Liver (tissue), 9 donors: ENCODE measurements around the gene LHCGR. TPM values are rescaled to one million over a fixed set of nuclear protein-coding genes. Genes with fewer than 3 reads are reported as not detected.

Experiments
- DNase-seq: peaks from one replicate; pipeline ENCODE4 v3.0.0-alpha.2; 2017; ENCODE audit warnings: low spot score
- H3K27ac ChIP-seq, 2 donors: one replicate each; pipeline ENCODE4 v1.7.0; 2013; ENCODE audit warnings: inconsistent platforms in 2 of 2, low read length in 2 of 2, control low read depth in 1 of 2, low read depth in 1 of 2, mild to moderate bottlenecking in 1 of 2
- H3K27me3 ChIP-seq, 4 donors: one replicate each; pipeline versions ENCODE4 v1.6.1 to v1.7.0; 2013; ENCODE audit warnings: low read length in 3 of 4, inconsistent platforms in 1 of 4, mild to moderate bottlenecking in 1 of 4, moderate library complexity in 1 of 4; ENCODE audit not compliant: control insufficient read depth in 4 of 4, insufficient read depth in 4 of 4
- H3K36me3 ChIP-seq, 4 donors: one replicate each; pipeline versions ENCODE4 v1.6.1 to v1.7.0; 2013; ENCODE audit warnings: low read length in 3 of 4, mild to moderate bottlenecking in 3 of 4, low read depth in 1 of 4, moderate library complexity in 1 of 4; ENCODE audit not compliant: control insufficient read depth in 4 of 4, insufficient read depth in 3 of 4
- H3K4me1 ChIP-seq, 4 donors: one replicate each; pipeline versions ENCODE4 v1.6.1 to v1.7.0; 2013; ENCODE audit warnings: low read length in 3 of 4, mild to moderate bottlenecking in 3 of 4, moderate library complexity in 1 of 4; ENCODE audit not compliant: control insufficient read depth in 4 of 4, insufficient read depth in 4 of 4
- H3K4me3 ChIP-seq, 3 donors: one replicate each; pipeline versions ENCODE4 v1.6.1 to v1.7.0; 2013; ENCODE audit warnings: low read length in 3 of 3, control low read depth in 1 of 3, low read depth in 1 of 3, mild to moderate bottlenecking in 1 of 3
- H3K9ac ChIP-seq, 2 donors: one replicate each; pipeline ENCODE4 v1.7.0; 2013; ENCODE audit warnings: low read length in 2 of 2, mild to moderate bottlenecking in 2 of 2, moderate library complexity in 2 of 2, control low read depth in 1 of 2, low read depth in 1 of 2
- H3K9me3 ChIP-seq, 4 donors: one replicate each; pipeline versions ENCODE4 v1.6.1 to v1.7.0; 2013; ENCODE audit warnings: low read length in 3 of 4; ENCODE audit not compliant: control insufficient read depth in 4 of 4
- ATF3 ChIP-seq: IDR thresholded peaks from 2 replicates; pipeline ENCODE4 v1.6.1; 2016; ENCODE audit warnings: antibody characterized with exemption
- EGR1 ChIP-seq, 2 donors: IDR thresholded peaks; 2 replicates each; pipeline ENCODE4 v1.6.1; 2016 to 2018; ENCODE audit warnings: antibody characterized with exemption in 2 of 2, low read depth in 2 of 2
- FOXA1 ChIP-seq: IDR thresholded peaks from 2 replicates; pipeline ENCODE4 v1.6.1; 2016; ENCODE audit warnings: antibody characterized with exemption
- FOXA2 ChIP-seq: IDR thresholded peaks from 2 replicates; pipeline ENCODE4 v1.6.1; 2016; ENCODE audit warnings: antibody characterized with exemption
- GABPA ChIP-seq, 2 donors: IDR thresholded peaks in 1 of 2; conservative IDR thresholded peaks in 1 of 2; 2 replicates each; pipeline ENCODE4 v1.6.1; 2016; ENCODE audit warnings: antibody characterized with exemption in 2 of 2, mild to moderate bottlenecking in 1 of 2, moderate library complexity in 1 of 2
- HNF4A ChIP-seq, 2 donors: conservative IDR thresholded peaks; 2 replicates each; pipeline ENCODE4 v1.6.1; 2016; ENCODE audit warnings: antibody characterized with exemption in 2 of 2, mild to moderate bottlenecking in 2 of 2
- HNF4G ChIP-seq: IDR thresholded peaks from 2 replicates; pipeline ENCODE4 v1.6.1; 2016; ENCODE audit warnings: antibody characterized with exemption
- JUND ChIP-seq, 2 donors: IDR thresholded peaks; 2 replicates each; pipeline ENCODE4 v1.6.1; 2016; ENCODE audit warnings: antibody characterized with exemption in 2 of 2
- NR2F2 ChIP-seq: IDR thresholded peaks from 2 replicates; pipeline ENCODE4 v1.6.1; 2016; ENCODE audit warnings: antibody characterized with exemption
- RAD21 ChIP-seq, 2 donors: IDR thresholded peaks; 2 replicates each; pipeline ENCODE4 v1.6.1; 2016; ENCODE audit warnings: antibody characterized with exemption in 2 of 2, mild to moderate bottlenecking in 2 of 2
- REST ChIP-seq: IDR thresholded peaks from 2 replicates; pipeline ENCODE4 v1.6.1; 2016; ENCODE audit warnings: antibody characterized with exemption, mild to moderate bottlenecking
- RXRA ChIP-seq, 2 donors: IDR thresholded peaks; 2 replicates each; pipeline ENCODE4 v1.6.1; 2017 to 2018; ENCODE audit warnings: antibody characterized with exemption in 2 of 2, mild to moderate bottlenecking in 1 of 2
- SP1 ChIP-seq: IDR thresholded peaks from 2 replicates; pipeline ENCODE4 v1.6.1; 2018; ENCODE audit warnings: antibody characterized with exemption, mild to moderate bottlenecking
- TAF1 ChIP-seq: conservative IDR thresholded peaks from 2 replicates; pipeline ENCODE4 v1.6.1; 2016; ENCODE audit warnings: antibody characterized with exemption, mild to moderate bottlenecking
- YY1 ChIP-seq: IDR thresholded peaks from 2 replicates; pipeline ENCODE4 v1.6.1; 2016; ENCODE audit warnings: antibody characterized with exemption, mild to moderate bottlenecking
- WGBS: extraction: QIAGEN DNeasy Blood & Tissue Kit; methylation state at CpG from one replicate; pipeline ENCODE4 v1.1.7; 2013; 5-methylcytosine and 5-hydroxymethylcytosine counted together
- polyA plus RNA-seq, 2 donors: library from polyadenylated mRNA; stranded (reverse) in 1 of 2; unstranded in 1 of 2; fragments of 200-250 nt in 1 of 2; fragments of >200 nt in 1 of 2; fragmentation: Nextera tagmentation in 1 of 2; extraction: Ambion mirVana in 1 of 2; gene quantifications; one replicate each; pipeline versions ENCODE4 v1.2.1 to v1.2.3, GENCODE V29; 2013 to 2015
- total RNA-seq, 2 donors: library from RNA; depleted of rRNA; stranded (reverse); fragments of >200 nt; gene quantifications; one replicate each; pipeline ENCODE4 v1.2.3, GENCODE V29; 2014
- TF ChIP-seq, protein P1 (sequence below): fragments of 150-350 bp; IDR thresholded peaks from 2 replicates; pipeline ENCODE4 v1.5.1; 2017; ENCODE audit warnings: improper control_type of control experiment, low read depth, low read length; ENCODE audit not compliant: missing input control
- TF ChIP-seq, protein P2 (sequence below): IDR thresholded peaks from 2 replicates; pipeline ENCODE4 v1.6.1; 2016; ENCODE audit warnings: antibody characterized with exemption
- donor health status: healthy.
- donor health status: healthy.
- donor health status: healthy.
- donor health status: healthy.
- donor health status: healthy.

The LHCGR gene
- total and polyA plus RNA-seq, 4 donors = not detected

DNA sequence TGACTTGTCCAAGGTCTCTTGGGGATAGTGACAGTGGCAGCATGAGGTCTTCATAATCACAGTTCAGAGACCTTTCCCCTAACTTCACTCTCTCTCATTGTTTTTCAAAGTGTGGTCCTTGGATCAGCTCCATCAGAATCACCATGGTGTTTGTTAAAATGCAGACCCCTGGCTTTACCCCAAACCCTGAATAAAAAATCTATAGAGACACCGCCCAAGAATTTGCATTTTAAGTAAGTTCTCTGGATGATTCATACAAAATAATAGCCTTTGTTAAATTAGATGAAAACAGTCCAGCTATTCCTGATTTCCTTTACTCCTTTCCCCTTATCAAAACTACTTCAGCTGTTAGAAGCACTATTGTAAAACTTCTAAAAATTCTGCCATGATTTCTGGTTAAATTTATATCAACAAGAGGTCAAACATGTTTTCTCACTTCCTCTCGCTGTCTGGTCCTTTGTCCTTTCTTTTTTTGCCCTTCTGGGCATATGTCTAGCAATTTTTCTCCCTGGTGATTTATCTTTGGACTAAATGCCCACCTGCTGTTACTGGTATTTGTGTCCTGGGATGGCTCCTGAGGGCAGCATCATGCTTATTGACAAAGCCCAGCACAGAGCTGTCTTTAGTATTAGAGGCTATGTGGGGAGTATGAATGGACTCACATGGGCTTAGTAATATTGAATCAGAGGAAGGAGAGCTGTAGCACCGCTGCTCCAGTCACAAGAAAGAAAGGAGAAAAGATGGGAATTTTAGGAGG is 63.4 kb downstream of the LHCGR start:
- Histone ChIP-seq H3K27me3 (no peaks in the 10 kb centered on the region), H3K36me3 (no peaks in the 10 kb centered on the region), H3K4me3 (no peak overlapping the region), H3K9ac (no peak overlapping the region), H3K27ac (no peak overlapping the region), H3K9me3 (no peaks in the 10 kb centered on the region), H3K4me1 (no peaks in the 10 kb centered on the region)
- DNase-seq = no peak
- 77% methylated on average over 3 of the region's 3 CpGs for WGBS
- TF ChIP-seq REST = no peak
- no peak for TF ChIP-seq FOXA2
- no peak for TF ChIP-seq SP1
- no peak for TF ChIP-seq HNF4A (conservative IDR thresholded peaks at IDR 0.05)
- TF ChIP-seq GABPA (IDR thresholded peaks at IDR 0.05 in 1 of 2, conservative IDR thresholded peaks at IDR 0.05 in 1 of 2) = no peak
- TF ChIP-seq RAD21 (IDR thresholded peaks at IDR 0.05) = no peak
- no peak for TF ChIP-seq ATF3
- TF ChIP-seq FOXA1 = no peak
- no peak for TF ChIP-seq NR2F2
- TF ChIP-seq, protein P1, sequence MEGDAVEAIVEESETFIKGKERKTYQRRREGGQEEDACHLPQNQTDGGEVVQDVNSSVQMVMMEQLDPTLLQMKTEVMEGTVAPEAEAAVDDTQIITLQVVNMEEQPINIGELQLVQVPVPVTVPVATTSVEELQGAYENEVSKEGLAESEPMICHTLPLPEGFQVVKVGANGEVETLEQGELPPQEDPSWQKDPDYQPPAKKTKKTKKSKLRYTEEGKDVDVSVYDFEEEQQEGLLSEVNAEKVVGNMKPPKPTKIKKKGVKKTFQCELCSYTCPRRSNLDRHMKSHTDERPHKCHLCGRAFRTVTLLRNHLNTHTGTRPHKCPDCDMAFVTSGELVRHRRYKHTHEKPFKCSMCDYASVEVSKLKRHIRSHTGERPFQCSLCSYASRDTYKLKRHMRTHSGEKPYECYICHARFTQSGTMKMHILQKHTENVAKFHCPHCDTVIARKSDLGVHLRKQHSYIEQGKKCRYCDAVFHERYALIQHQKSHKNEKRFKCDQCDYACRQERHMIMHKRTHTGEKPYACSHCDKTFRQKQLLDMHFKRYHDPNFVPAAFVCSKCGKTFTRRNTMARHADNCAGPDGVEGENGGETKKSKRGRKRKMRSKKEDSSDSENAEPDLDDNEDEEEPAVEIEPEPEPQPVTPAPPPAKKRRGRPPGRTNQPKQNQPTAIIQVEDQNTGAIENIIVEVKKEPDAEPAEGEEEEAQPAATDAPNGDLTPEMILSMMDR = no peak

DNA sequence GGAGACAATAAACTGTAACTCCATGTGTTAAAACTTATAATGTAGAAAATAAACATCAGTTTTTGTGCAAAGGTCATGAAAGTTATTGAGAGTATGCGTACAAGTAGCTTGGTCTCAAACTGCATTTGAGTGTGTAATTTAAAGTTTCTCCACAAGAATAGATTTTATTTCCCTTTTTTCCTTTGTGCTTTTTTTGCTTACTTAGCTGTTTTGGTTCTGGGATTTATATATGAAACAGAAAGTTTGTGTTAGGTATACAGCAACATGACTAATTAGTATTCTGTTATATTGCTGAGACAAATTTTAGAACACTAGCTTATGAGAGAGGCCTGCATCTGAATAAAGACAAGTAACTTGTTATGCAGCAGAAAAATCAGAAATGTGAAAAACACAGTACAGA is 70.4 kb downstream of the LHCGR start:
- DNase-seq = no peak
- Histone ChIP-seq H3K4me3 (no peak overlapping the region), H3K9me3 (no peaks in the 10 kb centered on the region), H3K27me3 (no peaks in the 10 kb centered on the region), H3K27ac (no peak overlapping the region), H3K36me3 (no peaks in the 10 kb centered on the region), H3K4me1 (no peaks in the 10 kb centered on the region), H3K9ac (no peak overlapping the region)
- 96% methylated on average over 1 of the region's 1 CpG for WGBS
- TF ChIP-seq RAD21 (IDR thresholded peaks at IDR 0.05) (no peak), GABPA (IDR thresholded peaks at IDR 0.05 in 1 of 2, conservative IDR thresholded peaks at IDR 0.05 in 1 of 2) (no peak), FOXA1 (no peak), HNF4G (no peak), NR2F2 (no peak), HNF4A (conservative IDR thresholded peaks at IDR 0.05) (no peak), TAF1 (no peak), REST (no peak), JUND (IDR thresholded peaks at IDR 0.05) (no peak), FOXA2 (no peak), YY1 (no peak), SP1 (no peak), RXRA (IDR thresholded peaks at IDR 0.05) (no peak), EGR1 (IDR thresholded peaks at IDR 0.05; ENCODE audit: low read depth in 2 of 2) (no peak)
- TF ChIP-seq, protein P1 = no peak
- TF ChIP-seq, protein P2, sequence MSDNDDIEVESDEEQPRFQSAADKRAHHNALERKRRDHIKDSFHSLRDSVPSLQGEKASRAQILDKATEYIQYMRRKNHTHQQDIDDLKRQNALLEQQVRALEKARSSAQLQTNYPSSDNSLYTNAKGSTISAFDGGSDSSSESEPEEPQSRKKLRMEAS = no peak
